Breast epithelium (tissue), 3 donors: ENCODE results near the gene FNIP2.

ENCODE experiments used
- POLR2A ChIP-seq: fragments of 450-650 bp; IDR thresholded peaks from one replicate; pipeline ENCODE4 v1.6.1; 2016; ENCODE audit warnings: antibody characterized with exemption, mild to moderate bottlenecking, moderate library complexity
- POLR2AphosphoS5 ChIP-seq, 3 donors: sonication (generic); formaldehyde crosslinking; IDR thresholded peaks; one replicate each; pipeline ENCODE4 v1.6.1; 2017; ENCODE audit warnings: antibody characterized with exemption in 3 of 3
- TF ChIP-seq, protein P1 (sequence below), 3 donors: fragments of 450-650 bp; IDR thresholded peaks; one replicate each; pipeline ENCODE4 v1.5.1; 2016 to 2017; ENCODE audit warnings: antibody characterized with exemption in 3 of 3, mild to moderate bottlenecking in 3 of 3, moderate library complexity in 3 of 3

- TF ChIP-seq, protein P1, sequence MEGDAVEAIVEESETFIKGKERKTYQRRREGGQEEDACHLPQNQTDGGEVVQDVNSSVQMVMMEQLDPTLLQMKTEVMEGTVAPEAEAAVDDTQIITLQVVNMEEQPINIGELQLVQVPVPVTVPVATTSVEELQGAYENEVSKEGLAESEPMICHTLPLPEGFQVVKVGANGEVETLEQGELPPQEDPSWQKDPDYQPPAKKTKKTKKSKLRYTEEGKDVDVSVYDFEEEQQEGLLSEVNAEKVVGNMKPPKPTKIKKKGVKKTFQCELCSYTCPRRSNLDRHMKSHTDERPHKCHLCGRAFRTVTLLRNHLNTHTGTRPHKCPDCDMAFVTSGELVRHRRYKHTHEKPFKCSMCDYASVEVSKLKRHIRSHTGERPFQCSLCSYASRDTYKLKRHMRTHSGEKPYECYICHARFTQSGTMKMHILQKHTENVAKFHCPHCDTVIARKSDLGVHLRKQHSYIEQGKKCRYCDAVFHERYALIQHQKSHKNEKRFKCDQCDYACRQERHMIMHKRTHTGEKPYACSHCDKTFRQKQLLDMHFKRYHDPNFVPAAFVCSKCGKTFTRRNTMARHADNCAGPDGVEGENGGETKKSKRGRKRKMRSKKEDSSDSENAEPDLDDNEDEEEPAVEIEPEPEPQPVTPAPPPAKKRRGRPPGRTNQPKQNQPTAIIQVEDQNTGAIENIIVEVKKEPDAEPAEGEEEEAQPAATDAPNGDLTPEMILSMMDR (IDR thresholded peaks at IDR 0.05) = peak; percentile 49 to 90 (median 90)
- TF ChIP-seq POLR2A = no peak
- no peak for TF ChIP-seq POLR2AphosphoS5 (IDR thresholded peaks at IDR 0.05)
Observed at GRCh38 chr4:158729716-158730559, 38.9 kb upstream of the FNIP2 start.
